Breast epithelium (tissue), 4 donors: ENCODE data around the gene UBAC2. TPM values are rescaled to one million over a fixed set of nuclear protein-coding genes. Genes with fewer than 3 reads are reported as not detected.

Source experiments
- DNase-seq, 2 donors: peaks; one replicate each; pipeline ENCODE4 v3.0.0-alpha.2; 2019; ENCODE audit warnings: low spot score in 2 of 2
- H3K27ac ChIP-seq, 2 donors: fragments of 200-600 bp; sonication (generic) in 1 of 2; one replicate each; pipeline ENCODE4 v1.5.1; 2016 to 2019; ENCODE audit warnings: mild to moderate bottlenecking in 1 of 2
- H3K27me3 ChIP-seq, 2 donors: fragments of 200-600 bp; sonication (generic) in 1 of 2; one replicate each; pipeline versions ENCODE4 v1.5.1 to v1.6.0; 2017 to 2019; ENCODE audit warnings: control low read depth in 1 of 2, mild to moderate bottlenecking in 1 of 2
- H3K36me3 ChIP-seq: fragments of 200-600 bp; one replicate; pipeline ENCODE4 v1.5.1; 2019
- H3K4me1 ChIP-seq, 2 donors: fragments of 200-600 bp; sonication (generic); one replicate each; pipeline ENCODE4 v1.5.1; 2016 to 2019; ENCODE audit warnings: control low read depth in 1 of 2
- H3K4me3 ChIP-seq, 3 donors: fragments of 200-600 bp; sonication (generic); 1 replicate in 2 of 3; 2 replicates in 1 of 3; pipeline ENCODE4 v1.5.1; 2016 to 2019; ENCODE audit warnings: mild to moderate bottlenecking in 3 of 3, moderate library complexity in 2 of 3
- H3K9me3 ChIP-seq, 2 donors: fragments of 200-600 bp; sonication (generic) in 1 of 2; one replicate each; pipeline ENCODE4 v1.5.1; 2016 to 2019; ENCODE audit warnings: control low read depth in 1 of 2
- POLR2A ChIP-seq: fragments of 450-650 bp; IDR thresholded peaks from one replicate; pipeline ENCODE4 v1.6.1; 2016; ENCODE audit warnings: antibody characterized with exemption, mild to moderate bottlenecking, moderate library complexity
- POLR2AphosphoS5 ChIP-seq, 3 donors: sonication (generic); formaldehyde crosslinking; IDR thresholded peaks; one replicate each; pipeline ENCODE4 v1.6.1; 2017; ENCODE audit warnings: antibody characterized with exemption in 3 of 3
- intact Hi-C: fragments of 100-400 bp; cut with DNase I; formaldehyde crosslinking; loops from one replicate; pipeline ENCODE4 v1.15.1; 2023; ENCODE audit warnings: low total_unique reads
- total RNA-seq, 3 donors: library from RNA; depleted of rRNA; stranded (reverse); fragments of >200 nt; gene quantifications; one replicate each; pipeline ENCODE4 v1.1.0, GENCODE V29; 2016
- TF ChIP-seq, protein P1 (sequence below), 3 donors: fragments of 450-650 bp; IDR thresholded peaks; one replicate each; pipeline ENCODE4 v1.5.1; 2016 to 2017; ENCODE audit warnings: antibody characterized with exemption in 3 of 3, mild to moderate bottlenecking in 3 of 3, moderate library complexity in 3 of 3

Gene UBAC2
- total RNA-seq, 3 donors from 2014 or later = 64.6 to 72.8 (median 65.1) TPM

- DNase-seq = no peak
- TF ChIP-seq POLR2A (no peak), POLR2AphosphoS5 (IDR thresholded peaks at IDR 0.05) (no peak)
- TF ChIP-seq, protein P1, sequence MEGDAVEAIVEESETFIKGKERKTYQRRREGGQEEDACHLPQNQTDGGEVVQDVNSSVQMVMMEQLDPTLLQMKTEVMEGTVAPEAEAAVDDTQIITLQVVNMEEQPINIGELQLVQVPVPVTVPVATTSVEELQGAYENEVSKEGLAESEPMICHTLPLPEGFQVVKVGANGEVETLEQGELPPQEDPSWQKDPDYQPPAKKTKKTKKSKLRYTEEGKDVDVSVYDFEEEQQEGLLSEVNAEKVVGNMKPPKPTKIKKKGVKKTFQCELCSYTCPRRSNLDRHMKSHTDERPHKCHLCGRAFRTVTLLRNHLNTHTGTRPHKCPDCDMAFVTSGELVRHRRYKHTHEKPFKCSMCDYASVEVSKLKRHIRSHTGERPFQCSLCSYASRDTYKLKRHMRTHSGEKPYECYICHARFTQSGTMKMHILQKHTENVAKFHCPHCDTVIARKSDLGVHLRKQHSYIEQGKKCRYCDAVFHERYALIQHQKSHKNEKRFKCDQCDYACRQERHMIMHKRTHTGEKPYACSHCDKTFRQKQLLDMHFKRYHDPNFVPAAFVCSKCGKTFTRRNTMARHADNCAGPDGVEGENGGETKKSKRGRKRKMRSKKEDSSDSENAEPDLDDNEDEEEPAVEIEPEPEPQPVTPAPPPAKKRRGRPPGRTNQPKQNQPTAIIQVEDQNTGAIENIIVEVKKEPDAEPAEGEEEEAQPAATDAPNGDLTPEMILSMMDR (IDR thresholded peaks at IDR 0.05) = no peak
- H3K27ac ChIP-seq = no peak overlapping the region
- H3K9me3 ChIP-seq = peaks cover 5 to 6% of the 10 kb centered on the region in 2 donors
- H3K4me3 ChIP-seq = no peak overlapping the region
- no peaks in the 10 kb centered on the region for H3K27me3 ChIP-seq
- intact Hi-C loops = no loop called here
- H3K4me1 ChIP-seq = no peaks in the 10 kb centered on the region
- no peaks in the 10 kb centered on the region for H3K36me3 ChIP-seq
These were observed 70.6 kb downstream of the UBAC2 start for GRCh38 chr13:99271249-99271648.

DNA sequence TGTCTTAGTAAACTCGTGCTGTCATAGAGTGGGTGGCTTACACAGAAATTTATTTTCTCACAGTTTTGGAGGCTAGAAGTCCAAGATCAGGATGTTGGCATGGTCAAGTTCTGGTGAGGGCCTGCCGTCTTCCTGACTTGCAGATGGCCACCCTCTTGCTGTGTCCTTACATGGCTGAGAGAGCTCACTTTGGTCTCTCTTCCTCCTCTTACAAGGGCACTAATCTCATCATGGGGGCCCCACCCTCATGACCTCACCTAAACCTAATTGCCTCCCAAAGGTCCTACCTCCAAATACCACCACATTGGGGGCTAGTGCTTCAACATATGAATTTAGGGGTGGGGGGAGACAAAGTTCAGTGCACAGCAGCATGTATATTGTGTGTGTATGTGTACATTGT, 71.8 kb downstream of the UBAC2 start:
- intact Hi-C loops = no loop called here
- DNase-seq = no peak
- no peaks in the 10 kb centered on the region for H3K27me3 ChIP-seq
- no peak overlapping the region for H3K27ac ChIP-seq
- no peak overlapping the region for H3K4me3 ChIP-seq
- TF ChIP-seq POLR2AphosphoS5 (IDR thresholded peaks at IDR 0.05) (no peak), POLR2A (no peak)
- TF ChIP-seq, protein P1 (IDR thresholded peaks at IDR 0.05) = no peak
- no peaks in the 10 kb centered on the region for H3K4me1 ChIP-seq
- peaks cover 5 to 6% of the 10 kb centered on the region in 2 donors for H3K9me3 ChIP-seq
- no peaks in the 10 kb centered on the region for H3K36me3 ChIP-seq

DNA sequence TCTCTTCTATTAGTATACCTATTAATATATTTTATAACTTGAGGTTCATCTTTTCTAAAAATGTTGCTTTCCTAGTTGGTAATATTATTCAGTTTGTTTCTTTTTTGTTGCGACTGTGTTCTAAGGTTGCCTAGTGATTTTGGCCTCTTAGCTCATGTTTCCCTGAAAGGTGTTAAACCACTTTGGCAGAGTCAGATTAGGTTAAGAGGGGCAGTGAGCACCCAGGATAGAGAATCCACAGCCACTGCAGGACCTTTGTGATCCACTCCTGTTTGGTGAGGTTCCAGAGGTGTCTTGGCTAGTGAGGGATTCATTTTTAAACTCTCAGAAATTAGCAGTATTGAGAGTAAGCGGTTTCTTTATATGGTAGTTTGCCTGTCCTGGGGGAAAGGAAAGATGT, 72.5 kb downstream of the UBAC2 start:
- intact Hi-C loops = no loop called here

GRCh38 chr13:99275093-99275469, 74.4 kb downstream of the UBAC2 start:
- no peak for TF ChIP-seq POLR2A
- TF ChIP-seq, protein P1 (IDR thresholded peaks at IDR 0.05) = no peak
- Histone ChIP-seq H3K27me3 (no peaks in the 10 kb centered on the region), H3K4me3 (no peak overlapping the region), H3K27ac (no peak overlapping the region), H3K4me1 (no peaks in the 10 kb centered on the region), H3K9me3 (peaks cover 5 to 6% of the 10 kb centered on the region in 2 donors), H3K36me3 (no peaks in the 10 kb centered on the region)
- intact Hi-C loops = no loop called here
- DNase-seq = no peak

More for the DNA sequence above, 72.5 kb downstream of the UBAC2 start:
- Histone ChIP-seq H3K4me3 (no peak overlapping the region), H3K36me3 (no peaks in the 10 kb centered on the region), H3K4me1 (no peaks in the 10 kb centered on the region), H3K27me3 (no peaks in the 10 kb centered on the region), H3K27ac (no peak overlapping the region), H3K9me3 (peaks cover 5 to 6% of the 10 kb centered on the region in 2 donors)
- TF ChIP-seq POLR2A (no peak), POLR2AphosphoS5 (IDR thresholded peaks at IDR 0.05) (no peak)
- TF ChIP-seq, protein P1 (IDR thresholded peaks at IDR 0.05) = no peak
- DNase-seq = no peak

DNA sequence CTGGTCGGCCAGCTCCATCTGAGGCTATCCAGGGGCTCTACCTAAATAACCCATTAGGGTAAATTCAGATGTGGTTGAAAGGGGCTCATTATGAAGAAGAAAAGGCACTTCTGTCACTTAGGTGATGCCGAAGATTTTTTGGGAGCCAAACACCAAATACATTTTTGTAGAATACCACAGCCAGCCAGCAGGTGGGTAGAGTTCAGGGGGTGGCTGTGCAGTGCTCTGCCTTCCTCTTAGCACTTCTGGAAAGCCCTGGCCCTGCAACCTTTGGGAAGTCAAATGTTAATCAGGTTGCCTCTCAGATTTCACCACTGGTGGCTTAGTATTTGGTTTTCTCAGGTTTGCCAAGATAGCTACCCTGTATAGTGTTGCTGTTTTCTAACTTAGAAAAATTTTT, 76.1 kb downstream of the UBAC2 start:
- Histone ChIP-seq H3K4me1 (no peaks in the 10 kb centered on the region), H3K27ac (no peak overlapping the region), H3K9me3 (peaks cover 5 to 6% of the 10 kb centered on the region in 2 donors), H3K36me3 (no peaks in the 10 kb centered on the region), H3K4me3 (no peak overlapping the region), H3K27me3 (no peaks in the 10 kb centered on the region)
- intact Hi-C loops = no loop called here
- TF ChIP-seq, protein P1 (IDR thresholded peaks at IDR 0.05) = no peak
- no peak for TF ChIP-seq POLR2A
- no peak for TF ChIP-seq POLR2AphosphoS5 (IDR thresholded peaks at IDR 0.05)
- DNase-seq = no peak
